HG03432 (cell line): ENCODE results near the gene ARMH4.

ENCODE experiments used
- ATAC-seq: cut with Tn5 transposase; IDR thresholded peaks from one replicate; pipeline ENCODE4 v1.9.1; 2021; ENCODE audit warnings: mild to moderate bottlenecking, moderate library complexity; ENCODE audit not compliant: unreplicated experiment

Gene ARMH4

DNA sequence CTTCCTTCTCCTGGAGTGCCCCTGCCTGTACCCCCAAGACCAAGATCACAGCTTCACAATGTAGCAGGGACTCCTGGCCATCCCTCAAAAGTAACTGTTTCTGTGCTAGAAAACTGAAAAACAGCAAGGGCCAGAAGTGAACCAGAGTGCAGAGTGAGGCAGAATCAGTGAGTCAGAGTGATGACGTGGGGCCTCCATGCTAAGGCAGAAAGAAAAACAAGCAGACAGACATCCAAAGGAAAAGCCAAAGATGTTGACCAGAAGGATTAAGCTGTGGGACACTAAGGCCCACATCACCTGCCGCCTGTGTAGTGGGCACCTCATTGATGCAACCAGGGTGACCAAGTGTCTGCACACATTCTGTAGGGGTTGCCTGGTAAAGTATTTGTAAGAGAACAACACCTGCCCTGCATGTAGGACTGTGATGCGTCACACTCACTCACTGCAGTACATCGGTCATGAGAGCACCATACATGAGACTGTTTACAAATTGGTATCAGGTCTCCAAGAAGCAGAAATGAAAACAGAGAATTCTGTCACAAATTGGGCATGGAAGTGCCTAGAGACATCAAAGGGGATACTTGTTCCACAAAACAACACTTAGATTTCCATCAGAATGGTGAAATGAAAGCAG, 51.2 kb downstream of the ARMH4 start:
- no peak for ATAC-seq

DNA sequence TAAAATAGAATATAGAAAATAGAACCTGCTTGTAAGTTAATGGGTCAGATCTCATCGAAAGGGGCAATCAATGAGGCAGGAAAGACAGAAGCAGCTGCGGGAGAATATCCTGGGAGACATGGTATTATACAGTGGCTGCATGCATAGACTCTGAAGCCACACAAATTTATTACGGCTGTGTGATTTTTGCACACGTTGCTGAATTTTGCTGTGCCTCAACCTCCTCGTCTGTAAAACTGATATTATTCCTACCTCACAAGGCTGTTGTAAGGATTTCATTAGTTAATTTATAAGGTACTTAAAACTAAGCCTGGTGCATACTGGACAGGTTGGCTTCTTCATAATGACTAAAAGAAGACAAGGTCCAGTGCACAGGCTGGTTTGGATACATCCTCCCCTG, 52.3 kb downstream of the ARMH4 start:
- ATAC-seq = no peak

DNA sequence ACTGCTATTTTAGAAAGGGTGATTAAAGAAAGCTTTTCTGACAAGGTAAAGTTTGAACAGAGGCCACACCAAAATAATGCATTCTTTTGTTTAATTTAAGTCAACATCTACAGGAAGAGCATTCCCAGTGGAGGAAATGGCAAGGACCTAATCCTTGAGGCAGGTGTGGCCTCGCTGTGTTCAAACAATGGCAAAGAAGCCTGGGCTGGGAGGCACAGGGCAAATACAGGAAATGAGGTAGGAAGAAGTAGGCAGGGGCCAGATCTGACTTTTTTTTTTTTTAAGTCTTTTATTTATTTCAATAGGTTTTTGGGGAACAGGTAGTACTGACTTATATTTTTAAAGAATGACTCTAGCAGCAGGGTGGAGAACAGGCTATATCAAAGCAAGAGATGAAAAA, 53.5 kb downstream of the ARMH4 start:
- ATAC-seq = no peak

DNA sequence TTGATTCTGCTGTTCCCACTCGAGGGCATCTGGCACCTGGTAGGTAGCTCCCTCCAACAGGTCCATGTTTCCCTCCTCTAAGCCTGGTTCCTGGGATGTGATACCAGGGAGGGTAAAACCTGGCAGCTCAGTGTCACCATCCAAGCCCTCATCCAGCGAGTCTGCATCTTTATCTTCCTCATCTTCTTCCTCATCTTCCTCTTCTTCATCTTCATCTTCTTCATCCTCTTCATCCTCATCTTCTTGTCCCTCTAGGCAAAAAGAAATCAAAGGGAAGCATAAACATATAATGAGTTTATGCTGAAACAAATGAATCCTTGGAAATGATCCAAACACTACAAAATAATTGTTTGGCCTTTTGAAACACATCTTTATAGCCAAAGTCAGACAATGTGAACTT, 55.3 kb downstream of the ARMH4 start:
- no peak for ATAC-seq

DNA sequence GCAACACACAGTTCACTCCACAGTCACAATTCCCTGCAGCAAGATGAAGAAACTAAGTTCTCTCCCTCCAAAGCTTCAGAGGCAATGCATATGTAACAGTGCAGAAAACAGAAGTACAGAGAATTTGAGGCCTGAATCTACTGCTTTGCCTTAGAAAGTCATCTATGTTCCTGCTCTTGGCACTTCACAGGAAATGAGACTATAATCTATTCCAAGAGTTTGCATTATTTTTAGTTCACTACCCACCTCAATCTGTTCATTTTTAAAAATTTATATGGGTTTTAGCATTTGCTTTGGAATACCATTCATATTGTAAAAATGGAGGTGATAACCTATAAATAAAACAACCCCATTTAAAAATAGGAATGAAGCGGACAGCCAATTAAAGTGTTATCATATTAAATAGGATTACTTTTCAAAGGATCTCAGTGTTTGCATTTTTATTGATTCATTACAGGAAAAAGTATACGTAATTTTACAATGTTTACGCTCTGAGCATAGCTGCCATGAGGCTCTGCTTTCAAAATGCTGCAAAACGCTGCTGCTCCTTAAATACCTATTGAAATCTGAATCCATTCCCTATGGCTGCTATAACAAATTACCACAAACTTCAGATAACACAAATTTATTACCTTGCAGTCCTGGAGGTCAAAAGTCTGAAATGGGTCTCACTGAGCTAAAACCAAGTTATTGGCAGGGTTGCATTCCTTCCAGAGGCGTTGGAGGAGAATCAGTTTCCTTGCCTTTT, 60.0 kb downstream of the ARMH4 start:
- no peak for ATAC-seq

DNA sequence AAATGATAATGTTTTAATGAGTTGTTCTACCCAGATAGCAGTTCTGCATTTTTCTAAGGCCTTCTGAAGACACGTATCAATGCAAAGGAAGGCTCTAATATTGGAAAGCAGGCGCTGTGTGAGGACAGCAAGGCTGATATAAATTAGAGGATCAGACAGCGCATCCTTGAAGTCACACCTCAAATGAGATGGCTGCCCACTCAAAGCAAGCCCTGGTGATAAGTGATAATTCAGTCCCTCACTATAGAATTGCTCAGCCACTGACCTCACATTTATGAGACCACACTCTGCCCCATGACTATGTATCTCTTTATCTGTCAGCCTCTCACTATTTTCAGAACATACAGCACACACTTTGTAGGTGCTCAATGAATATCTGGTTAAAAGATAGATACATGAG, 62.4 kb downstream of the ARMH4 start:
- no peak for ATAC-seq

DNA sequence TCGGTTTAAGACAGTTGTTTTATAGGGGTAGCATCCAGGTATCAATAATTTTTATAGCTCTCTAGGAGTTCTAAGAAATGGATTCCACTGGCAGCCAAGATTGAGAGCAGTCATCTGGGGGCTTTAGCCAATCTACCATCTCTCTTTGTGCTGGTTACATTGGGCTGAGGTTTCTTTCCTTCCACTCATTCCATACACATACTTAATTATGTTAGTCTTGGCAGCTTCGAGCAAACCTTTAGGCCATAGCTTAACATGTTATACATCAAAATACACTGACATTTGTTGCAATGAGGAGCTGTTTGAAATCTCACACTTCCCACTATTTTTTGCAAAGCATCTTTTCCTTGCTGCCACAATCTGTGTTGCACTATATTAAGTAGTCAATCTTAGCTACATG, 63.1 kb downstream of the ARMH4 start:
- ATAC-seq = no peak

DNA sequence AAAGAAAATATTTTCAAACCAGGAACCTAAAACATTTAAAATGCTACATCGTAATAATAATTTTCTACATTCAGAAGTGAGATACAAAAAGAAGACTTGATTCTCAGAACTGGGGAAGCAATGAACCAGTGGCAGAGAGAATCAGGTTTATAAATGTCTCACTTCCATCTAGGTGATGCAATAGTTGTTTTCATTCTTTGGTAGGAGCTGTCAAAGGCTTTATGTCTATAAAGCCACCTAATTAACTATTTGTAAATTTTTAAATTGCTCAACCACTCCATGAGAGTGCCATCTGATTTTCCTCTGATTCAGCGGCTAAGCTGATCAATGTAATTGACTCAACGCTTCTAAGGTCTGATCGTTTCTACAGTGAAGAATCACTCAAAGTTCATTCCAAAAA, 66.1 kb downstream of the ARMH4 start:
- ATAC-seq = no peak

DNA sequence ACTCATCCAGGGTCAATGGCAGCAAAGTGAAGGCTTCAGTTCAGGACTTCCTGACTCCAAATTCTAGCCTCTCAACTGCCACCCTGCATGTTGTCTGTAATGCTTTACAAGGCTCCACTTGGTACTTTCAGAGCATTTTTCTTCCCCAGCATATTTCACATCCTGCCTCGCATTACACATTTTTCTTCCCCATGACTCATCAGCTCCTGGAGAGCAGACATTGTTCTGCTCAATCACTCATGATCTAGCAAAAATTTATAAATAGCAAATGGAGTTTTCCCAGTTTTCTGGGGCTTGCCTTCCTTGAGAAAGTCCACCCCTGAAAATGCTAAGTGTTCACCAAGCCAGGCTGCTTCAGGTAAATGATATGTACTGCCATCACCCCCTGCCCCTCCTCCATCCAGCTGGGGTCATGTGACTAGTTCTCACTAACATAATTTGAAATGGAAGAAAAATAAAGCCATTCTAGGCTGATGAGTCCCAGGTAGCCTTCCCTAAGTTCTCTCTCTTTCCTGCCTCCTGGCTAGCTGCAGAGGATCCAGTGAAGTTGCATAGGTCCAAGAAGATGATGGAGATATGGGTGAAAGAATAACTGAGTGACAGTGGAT, 69.4 kb downstream of the ARMH4 start:
- no peak for ATAC-seq

DNA sequence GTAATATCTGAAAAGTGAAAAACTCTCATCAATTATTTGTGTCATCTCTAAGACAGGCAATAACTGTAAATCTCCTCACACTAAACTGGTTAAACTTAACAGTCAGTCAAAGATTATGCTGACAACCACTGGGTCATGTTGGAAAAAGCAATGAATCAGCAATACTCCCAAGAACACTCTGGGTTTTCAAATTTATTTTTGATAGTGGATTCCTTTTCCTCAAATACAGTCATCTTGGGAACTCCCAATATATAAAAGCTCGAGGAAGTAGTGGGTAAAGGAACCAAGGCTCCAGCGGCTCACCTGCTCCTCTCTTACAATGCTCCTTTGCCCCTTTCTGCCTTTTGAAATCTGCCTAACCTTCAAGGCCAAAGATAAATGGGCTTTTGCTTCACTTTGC, 70.0 kb downstream of the ARMH4 start:
- ATAC-seq = no peak

DNA sequence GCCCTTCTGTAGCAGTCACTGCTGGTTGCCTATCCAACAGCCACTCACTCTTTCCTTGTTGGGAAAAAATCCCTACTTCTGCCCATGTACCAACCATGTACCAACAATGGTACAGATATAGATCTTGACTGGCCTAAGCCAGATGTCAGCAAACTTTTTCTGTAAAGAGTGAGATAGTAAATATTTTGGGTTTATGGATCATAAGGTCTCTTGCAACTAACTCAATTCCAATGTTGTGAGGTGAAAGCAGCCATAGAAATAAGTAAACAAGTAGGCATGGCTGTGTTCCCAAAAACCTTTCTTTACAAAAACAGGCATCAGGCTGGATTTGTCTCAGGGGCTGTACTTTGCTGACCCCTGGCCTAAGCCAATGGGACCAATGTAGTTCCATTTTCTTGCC, 73.5 kb downstream of the ARMH4 start:
- ATAC-seq = no peak

DNA sequence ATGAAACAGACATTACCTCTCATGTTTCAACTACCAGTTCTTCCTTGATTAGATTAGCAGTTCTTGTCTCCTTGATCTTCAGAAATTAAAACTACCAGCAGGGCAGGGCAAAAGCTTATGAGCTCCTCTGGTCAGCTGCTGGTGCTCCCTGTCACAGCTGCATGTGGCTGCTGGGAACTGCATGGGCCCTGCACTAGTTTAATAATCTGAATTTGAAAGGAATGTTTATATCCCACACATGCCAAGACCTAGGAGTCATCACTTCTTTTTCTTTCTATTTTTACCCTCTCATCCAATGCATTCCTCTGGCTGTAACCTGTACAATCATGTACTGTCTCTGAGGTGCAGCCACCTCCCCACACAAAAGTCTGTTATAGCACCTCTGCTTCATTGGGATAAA, 73.9 kb downstream of the ARMH4 start:
- ATAC-seq = no peak

DNA sequence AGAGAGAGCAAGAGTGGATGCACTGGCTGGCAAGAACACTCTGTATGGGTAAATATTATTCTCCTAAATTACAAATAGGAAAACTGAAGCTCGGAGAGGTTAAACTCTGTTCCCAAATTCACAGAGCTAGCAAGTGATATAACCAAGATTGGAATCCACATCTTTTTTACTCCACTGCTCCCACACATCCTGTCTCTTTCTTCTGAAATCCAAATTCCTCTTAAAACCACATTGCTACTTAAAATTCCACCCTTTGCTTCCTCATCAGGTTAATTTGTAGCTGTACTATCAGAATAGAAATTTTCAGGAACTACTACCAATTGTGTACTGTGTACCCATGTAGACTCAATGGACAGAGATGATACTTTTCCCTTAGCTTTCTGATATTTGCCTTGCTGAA, 74.4 kb downstream of the ARMH4 start:
- no peak for ATAC-seq

DNA sequence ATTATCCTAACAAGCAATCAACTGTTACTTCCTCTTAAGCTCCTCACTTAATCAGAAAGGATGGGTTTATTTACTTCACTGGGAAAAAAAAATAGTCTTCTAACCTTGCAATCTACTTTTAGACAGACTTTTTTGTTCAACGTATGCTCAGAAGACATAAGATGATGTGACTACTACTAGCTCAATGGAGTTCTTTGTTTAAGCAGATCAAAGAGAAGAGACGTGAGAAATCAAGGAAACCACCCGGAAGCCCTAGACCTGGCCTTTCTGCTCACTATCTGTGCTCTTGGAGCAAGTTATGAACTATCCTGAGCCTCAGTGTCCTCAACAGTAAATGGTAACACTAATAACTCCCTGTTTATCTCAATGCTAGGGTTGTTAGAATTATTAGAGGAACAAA, 78.5 kb downstream of the ARMH4 start:
- no peak for ATAC-seq

DNA sequence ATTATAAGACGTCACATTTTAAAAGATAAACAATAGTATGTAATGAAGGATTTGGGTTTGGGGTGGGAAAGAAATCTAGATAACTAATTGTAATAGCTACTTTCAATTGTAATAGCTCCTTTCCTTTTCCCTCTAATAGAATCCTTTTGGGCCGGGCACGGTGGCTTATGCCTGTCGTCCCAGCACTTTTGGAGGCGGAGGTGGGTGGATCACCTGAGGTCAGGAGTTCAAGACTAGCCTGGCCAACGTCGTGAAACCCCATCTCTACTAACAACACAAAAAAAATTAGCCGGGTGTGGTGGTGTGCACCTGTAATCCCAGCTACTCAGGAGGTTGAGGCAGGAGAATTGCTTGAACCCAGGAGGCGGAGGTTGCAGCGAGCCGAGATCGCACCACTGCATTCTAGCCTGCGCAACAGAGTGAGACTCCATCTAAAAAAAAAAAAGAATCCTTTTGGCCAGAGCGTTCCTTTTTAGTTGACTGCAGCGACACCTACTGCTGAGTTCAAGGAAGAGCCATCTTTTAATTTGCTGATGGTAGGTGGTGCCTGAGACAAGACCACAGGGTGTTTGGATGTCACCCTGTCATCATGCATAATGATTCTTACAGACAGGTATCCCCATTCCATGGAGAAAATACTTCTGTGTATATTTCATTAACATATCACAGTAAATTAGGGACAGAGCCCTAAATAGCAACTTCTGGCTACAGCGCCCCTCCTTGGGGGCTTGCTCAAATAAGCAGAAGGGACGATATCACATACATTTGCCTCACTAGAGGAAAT, 79.5 kb downstream of the ARMH4 start:
- ATAC-seq = peak; percentile 77

DNA sequence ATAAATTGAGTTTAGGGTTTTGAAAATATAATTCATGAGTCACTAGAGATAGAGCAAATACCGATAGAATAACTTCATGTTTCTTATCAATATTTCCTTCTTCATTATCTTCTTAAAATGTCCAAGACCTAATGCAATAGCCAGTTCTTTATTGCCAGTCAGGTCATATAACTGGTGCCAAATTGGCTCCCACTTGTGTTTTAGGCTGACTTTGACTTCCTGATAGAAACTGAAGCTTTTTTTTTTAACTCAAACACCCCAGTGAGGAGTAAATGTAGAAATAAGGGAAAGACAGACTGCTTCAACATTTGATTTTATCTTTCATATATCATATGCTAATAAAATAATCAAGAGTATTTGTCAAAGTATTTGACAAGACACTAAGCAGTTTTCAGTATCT, 80.7 kb downstream of the ARMH4 start:
- ATAC-seq = no peak

DNA sequence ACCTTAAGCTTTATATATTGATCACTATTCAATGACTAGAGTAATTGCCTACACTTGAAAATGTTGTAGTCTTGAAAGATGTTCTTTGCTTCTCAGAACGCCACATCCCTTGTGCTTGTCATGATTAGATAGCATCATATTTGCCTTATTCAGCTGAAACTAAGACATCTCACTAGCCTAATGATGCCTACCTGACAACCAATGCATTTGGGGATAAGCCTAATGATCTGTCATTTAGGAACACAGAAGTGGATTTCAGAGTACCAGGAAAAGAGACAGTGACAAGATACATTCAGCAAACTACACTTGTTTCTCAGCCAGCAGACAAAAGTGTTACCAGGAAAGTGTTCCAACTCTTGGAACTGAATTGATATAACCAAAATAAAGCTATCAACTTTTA, 83.7 kb downstream of the ARMH4 start:
- ATAC-seq = no peak

DNA sequence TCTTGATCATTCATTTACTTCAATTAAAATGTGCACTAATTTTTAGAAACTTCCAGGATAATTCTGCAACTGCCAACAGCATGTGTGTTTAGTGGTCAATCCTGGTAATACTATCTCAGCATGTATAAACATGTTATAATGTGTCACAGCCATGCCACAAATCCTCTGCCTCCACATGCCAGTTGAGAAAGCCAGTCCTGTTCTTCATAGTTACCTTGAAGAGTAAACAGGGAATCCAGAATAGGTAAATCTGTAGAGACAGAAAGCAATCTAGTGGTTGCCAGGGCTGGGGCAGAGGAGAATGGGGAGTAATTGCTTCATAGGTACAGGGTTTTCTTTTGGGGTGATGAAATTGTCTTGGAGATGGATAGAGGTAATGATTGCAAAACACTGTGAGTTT, 85.9 kb downstream of the ARMH4 start:
- no peak for ATAC-seq

DNA sequence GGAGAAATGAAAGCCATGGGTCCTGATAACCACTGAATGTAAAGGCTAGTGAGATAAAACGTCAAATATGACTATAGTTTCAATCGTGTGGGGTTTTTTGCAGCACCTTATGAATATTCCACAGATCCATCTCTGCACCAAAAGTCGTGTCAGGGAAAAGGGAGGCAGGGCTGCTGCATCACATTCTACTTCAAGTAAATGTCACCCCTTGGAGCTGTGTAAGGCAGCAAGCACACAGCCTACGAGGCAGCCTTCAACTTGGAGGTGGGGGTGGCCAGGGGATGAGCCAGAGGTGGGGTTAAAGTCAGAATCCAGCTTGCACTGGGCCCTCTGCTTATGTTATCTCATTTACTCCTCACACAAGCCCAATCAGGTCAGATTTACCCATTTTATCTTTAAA, 90.4 kb downstream of the ARMH4 start:
- ATAC-seq = no peak

DNA sequence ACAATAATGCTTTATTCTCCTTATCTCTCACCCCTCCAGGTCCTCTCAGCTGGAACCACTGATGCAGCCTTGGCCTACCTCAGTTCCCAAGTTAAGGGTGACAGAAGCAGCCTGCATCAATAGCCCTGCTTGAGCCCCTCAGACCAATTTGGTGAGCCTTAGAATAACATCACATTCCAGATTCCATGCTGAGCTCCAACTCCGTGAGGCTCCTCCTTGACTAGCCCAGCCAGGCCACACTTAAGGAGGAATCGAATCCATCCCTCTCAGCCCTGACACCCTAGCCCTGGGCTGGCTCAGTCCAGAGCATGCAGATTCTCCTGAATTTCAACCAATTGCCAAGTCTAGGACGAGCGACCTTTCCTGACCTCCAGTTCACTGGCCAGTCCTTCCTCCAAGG, 91.1 kb downstream of the ARMH4 start:
- ATAC-seq = no peak

DNA sequence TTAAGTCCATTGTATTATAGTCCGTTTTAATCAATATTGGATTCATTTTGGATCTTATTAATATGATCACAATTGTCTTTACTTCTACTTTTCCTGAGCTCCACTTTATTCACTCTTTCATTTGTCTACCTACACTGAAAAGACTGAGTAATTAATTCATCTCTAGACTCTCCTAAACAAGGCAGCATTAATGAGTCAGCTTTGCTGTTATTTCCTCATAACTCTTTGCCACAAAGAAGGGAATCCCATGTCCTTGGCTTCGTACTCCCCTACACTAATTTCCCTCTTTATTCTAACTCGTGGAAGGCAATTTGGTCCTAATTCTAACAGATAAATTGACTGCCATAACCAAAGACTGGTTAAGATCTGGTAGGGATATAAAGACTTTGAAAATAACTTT, 91.9 kb downstream of the ARMH4 start:
- no peak for ATAC-seq

DNA sequence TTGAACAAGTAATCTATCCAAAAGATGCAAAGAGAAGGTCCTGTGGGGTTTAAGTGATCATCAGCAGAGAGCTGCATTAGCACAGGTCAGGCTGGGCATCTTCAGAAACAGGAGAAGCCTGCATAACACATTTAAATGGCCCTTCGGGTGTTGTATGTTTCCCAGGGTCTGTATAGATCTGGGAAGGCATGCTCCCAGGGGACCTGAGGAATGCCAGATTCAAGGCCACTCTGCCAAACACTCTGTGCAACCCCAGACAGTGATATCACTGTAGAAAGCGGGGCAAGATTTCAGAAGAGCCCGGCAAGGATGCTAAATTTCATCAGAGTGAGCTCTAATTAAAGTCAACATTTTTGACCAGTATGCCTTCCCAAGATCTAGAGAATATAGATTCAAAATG, 92.9 kb downstream of the ARMH4 start:
- no peak for ATAC-seq
